SH-SY5Y (cell line): ENCODE results near the gene RHOF.

ENCODE experiments used
- GATA2 ChIP-seq: IDR thresholded peaks from 2 replicates; pipeline ENCODE4 v1.6.1; 2011; ENCODE audit warnings: mild to moderate bottlenecking, low read depth, low read length
- GATA3 ChIP-seq: IDR thresholded peaks from 2 replicates; pipeline ENCODE4 v1.6.1; 2011; ENCODE audit warnings: low read depth, mild to moderate bottlenecking, low read length, moderate library complexity

DNA sequence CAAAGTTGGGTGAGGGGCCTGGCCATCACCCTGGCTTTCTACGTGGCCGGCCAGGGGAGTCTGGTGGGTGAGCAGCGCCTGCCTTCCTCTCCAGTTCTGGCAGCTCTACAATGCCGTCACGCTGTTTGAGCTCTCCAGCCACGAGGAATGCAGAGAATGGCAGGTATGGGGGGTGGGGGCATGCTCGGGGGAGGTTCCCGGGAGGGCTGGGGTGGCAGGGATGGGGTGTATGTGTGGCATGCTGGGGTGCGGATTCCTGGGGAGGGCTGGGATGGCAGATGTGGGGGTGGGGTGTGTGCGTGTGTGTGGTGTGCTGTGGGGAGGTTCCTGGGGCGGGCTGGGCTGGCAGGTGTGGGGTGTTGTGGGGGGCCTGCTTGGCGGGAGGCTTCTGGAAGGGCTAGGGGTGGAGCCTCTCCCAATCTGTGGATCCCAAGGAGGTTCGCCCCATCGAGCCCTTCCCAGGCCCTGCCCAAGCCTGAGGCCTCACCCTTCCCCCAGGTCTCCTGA, 18.5 kb downstream of the RHOF start:
- TF ChIP-seq GATA3 (no peak), GATA2 (no peak)
